Measurements from ENCODE around the gene BCAS1. TPM values are rescaled to one million over a fixed set of nuclear protein-coding genes. Genes with fewer than 3 reads are reported as not detected.

The BCAS1 gene
- polyA plus RNA-seq, 3 donors = 2.6 to 4.6 (median 3.2) TPM

DNA sequence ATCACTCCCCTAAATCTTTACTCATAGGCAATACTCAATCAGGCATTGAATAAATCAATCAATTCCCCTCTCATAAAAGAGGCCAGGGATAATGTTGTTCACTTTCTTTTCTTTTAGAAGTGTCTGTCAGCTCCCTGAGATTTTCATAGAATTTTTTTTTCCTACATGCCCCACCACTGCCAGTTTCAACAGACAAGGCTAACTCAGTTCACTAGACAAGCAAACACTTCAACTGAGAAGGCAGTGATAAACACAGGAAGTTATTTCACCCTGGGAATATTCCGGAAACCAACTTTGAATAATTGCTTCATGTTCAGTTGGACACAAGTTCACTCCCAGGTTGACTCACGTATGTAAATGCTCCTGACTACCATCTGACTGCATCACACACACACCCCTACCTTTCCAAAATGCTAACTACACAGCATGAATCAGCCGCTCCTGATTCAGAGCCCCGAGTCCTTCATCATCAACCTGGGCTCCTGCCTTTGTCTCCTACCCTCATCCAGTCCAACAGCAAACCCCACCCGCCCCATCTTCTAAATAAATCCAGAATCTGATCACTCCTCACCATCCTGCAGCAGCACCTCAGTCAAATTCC lies 143.9 kb downstream of the BCAS1 start:
- DNase-seq = no peak

DNA sequence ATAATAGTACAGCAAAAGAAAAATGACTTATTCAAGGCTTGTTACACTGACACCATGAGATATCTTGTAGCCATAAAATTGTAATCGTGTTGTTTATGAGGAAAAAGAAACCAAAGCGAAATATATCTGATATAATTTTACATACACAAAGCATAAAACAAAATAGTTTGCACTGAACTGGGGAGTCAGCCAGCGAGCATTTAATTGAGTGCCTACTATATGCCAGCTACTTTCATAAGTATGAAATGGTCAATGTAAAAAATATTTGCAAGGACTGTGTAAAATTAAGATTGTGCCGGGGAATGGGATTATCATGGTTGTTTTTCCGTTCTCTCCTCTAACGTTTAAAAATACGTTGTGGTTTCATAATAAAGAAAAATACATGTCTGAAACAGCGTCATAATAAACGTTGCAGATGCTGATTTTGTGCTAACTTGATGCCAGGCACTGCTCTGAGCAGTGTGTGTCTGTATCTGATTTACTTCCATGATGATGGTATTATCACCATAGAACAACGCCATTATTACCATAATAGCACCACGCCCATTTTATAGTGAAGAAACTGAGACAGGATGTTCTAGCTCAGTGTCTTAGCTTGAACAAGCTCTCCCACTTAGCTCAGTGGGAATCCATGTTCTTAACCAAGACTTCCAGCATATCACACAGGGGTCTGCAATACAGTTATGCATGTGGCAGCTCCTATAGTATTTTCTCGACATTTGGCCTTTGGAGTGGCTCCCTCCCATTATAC lies 144.6 kb downstream of the BCAS1 start:
- no peak for DNase-seq

DNA sequence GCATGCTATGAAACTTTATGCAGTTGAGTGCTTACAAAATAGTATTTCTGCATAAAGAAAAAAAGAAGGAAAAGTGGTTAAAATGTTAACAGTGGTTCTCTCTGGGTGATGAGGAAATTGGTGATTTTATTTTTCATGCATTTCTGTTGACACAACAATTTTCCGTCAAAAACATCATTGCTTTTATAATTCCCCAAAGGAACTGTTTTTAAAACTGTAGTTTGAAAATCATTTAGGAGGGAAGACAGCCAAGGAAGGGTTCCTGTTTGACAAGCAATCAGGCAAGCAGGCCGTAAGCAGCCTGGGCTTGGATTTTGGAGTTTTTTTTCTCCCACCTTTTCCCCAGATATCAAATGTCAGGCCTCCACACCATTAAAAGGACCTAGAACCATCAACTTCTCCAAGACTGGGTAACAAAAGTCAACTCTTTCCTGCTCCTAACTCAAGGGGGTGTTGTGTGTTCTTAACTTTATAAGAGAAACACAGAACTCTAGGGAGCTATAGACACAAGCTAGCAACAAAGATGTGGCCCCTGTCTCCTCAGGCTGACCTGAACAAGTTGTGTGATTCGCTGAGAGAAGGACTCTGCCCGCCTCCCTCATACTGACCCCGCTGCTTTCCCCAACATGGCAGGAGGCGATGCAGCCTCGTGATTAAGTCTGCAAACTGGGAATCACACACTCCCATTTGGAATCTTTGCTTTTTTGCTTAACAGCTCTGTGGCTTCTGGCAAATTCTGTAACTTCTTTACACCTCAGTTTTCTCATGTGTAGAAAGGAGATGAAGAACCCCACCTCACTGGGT lies 146.6 kb downstream of the BCAS1 start:
- no peak for DNase-seq

DNA sequence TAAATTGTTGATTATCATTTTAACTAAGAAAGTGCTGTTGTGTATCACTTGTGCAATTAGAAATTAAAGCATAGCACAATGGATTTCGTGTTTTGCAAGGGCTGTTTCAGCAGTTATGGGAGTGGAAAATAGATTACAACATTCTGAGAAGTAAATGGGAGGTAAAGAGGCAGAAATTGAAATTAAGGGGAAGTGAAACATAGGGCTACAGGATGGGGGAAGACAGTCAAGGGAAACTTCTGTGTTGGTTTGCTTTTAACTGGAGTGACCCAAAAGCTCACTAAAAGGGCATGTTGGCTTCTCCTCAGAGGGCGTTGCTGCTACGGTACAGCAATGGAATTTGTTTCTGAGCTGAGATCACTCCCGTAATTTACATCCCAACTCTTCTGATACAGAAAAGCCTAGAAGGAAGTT lies 147.5 kb downstream of the BCAS1 start:
- no peak for DNase-seq

DNA sequence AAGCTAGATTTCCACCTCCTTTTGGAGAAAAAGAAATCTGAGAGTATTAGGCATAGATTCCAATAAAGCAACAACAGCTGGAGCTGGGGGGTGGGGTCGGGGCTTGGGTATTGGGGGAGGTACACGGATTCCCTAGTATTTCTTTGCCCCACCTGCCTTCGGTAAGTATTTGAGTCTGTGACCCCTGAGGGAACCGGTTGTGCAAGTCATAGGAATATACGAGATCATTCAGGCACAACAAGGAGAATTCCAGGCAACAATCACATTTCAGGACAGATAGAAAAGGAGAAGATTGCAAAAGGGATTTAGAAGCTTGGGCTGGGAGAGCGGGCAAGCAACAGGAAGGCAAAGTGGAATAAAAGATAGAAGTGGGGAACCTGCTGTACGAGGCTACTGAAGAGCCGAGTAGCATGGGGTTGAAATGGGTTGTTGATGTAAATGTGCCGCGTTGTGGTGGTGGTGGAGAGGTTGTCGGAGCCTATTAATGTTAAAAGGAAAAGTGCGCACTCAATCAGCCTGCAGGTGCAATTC lies 148.9 kb downstream of the BCAS1 start:
- DNase-seq = no peak

DNA sequence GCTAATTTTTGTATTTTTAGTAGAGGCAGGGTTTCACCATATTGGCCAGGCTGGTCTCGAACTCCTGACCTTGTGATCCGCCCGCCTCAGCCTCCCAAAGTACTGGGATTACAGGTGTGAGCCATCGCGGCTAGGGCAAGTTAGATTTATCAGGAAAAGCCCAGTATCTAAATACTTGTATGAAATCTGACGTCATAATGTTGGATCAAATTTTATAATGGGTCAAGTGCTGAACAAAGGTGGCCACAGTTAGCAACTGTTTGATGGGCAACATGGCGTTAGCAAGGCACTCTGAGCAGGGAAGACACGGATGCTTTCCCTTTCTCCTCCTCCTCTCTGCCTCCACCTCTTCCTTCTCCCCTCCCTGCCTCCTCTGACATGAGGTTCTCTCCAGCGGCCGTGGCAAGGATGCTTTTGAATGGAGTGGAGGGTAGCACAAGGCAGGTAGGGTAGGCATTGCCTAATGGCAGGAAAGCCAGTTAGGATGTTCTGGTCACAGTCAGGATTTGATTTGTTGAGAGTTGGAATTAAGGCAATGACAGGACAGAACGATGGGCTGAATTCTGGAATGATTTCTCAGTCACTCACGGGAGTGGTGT lies 149.6 kb downstream of the BCAS1 start:
- no peak for DNase-seq

DNA sequence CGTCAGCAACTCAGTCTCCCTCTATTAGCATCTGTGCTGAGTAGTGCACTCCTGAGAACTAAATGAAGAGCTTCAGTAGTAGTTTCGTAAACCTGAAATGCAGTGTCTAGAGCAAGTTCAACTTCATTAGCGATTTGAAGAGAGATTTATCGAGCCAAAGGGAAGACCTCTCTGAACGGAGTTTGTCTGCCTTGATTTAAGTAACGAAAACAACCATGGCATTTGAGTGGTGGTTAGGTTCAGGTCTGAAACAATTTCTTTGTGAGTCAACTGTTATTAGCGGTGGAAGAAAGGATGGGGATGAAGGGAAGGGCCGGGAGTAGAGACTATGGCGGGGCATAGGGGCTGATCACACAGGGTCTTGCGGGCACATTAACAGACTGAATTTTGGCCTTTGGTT lies 150.5 kb downstream of the BCAS1 start:
- DNase-seq = no peak

DNA sequence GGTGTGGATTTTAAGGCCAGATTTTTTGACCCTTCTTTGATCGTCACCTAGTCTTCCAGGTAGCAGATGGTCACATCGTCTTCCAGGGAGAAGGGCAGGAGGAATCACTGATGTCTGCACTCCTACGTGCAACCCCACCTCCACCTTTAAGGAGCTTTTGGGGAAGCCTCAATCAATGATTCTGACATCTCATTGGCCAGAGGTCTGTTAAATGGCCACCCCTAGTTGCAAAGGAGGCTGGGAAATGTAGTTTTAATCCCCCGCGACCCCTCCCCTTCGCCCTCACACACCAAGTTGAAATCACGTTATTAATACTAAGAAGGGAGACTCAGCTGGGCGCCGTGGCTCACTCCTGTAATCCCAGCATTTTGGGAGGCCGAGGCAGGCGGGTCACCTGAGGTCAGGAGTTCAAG lies 151.4 kb downstream of the BCAS1 start:
- DNase-seq = no peak

DNA sequence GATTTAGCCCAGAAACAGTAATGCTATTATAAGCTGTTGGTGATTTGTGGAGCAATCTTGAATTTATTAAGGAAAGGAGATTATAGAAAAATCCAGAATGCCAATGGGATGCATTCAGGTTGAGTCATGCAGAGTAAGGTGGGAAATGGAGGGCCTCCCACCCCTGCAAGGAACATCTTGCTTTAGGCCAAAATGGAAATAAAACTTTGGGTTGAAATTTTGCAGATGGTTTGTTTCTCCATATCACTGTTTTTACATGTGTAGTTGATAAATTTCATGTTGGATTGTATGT lies 152.4 kb downstream of the BCAS1 start:
- DNase-seq = no peak

DNA sequence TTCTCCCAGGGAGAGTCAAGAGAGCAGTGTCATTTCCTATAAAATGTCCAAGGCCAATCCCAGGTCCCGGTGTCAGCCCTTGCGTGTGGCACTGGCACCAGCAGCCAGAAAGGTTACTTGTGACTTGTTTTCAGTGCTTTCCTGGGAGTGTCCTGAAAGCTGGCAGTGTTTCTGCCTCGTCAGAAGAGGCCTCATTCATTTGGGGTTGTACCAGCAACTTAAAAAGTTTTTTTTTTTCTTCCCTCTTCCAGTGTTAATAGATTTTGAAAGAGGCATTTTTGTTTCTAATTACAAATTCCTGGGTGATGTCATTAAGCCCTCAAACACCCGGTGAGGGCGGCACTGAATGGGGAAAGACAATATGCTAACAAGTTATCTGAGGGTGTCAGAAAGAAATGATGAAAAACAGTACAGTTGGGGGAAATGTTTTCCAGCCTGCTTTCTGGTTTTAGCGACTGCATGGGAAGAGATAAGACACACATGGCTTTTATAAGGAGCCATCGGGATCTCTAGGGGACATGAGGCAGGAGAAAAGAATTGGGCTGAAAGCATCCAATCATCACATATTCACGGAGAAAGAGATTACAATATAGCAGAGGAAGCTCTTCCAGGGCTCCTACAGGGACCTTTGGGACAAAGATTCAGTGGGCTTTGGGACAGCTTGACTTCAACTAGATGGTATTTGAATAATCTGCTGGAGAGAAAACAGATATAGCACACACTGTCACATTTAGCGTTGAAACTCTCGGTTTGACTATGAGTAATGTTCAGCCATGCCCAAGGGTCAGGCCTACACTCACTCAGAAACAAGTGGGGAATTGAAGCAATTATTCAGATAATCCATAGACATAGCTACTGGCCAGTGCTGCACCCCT lies 153.0 kb downstream of the BCAS1 start:
- DNase-seq = no peak

DNA sequence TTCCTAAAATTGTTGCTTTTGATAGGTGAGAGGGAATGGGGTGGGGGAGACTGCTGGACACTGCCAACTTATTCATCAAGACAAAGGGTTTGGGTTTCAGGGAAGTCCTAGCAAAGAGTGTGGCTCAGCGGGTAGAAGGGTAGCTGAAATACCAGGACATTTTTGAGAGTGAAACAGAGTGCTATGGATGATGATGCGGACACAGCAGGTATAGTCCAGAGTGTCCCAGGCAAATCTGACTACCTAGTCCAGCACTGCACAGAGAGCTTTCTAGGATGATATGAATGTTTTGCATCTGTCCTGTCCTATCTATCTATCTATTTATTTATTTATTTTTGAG lies 154.3 kb downstream of the BCAS1 start:
- DNase-seq = no peak

DNA sequence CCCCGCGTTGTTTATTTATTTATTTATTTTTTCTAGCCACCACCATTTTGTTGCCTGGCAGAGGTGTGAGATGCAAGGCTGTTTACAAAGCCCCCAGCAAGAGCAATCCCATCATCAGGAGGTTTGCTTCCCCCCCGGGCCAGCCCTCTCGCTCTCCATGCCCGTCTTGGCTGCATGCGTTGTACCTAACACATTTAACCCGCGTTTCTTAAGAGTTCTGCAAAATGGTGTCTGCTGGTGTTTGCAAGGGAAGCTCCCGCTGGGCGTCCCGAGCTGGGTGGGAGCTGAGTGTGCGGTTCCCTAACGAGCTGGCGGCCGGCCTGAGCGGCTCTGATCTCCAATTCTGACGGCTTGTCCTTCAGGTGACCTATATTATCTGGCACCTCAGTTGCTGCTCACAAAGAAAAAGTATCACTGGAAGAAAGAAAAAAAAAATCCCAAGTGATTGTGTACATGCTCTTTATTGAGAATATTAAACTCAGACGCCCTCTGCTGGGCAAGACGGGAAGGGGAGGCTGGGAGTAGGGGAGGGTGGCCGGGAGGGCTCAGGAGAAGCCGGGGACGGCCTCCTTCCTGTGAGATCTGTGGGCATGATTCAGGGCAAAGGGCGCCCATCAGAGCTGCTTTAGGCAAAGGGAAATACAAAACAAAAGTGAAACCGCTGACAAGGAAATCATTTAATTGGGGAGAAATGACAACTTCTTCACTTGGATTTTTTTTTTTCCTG lies 154.8 kb downstream of the BCAS1 start:
- DNase-seq = peak; percentile 94

DNA sequence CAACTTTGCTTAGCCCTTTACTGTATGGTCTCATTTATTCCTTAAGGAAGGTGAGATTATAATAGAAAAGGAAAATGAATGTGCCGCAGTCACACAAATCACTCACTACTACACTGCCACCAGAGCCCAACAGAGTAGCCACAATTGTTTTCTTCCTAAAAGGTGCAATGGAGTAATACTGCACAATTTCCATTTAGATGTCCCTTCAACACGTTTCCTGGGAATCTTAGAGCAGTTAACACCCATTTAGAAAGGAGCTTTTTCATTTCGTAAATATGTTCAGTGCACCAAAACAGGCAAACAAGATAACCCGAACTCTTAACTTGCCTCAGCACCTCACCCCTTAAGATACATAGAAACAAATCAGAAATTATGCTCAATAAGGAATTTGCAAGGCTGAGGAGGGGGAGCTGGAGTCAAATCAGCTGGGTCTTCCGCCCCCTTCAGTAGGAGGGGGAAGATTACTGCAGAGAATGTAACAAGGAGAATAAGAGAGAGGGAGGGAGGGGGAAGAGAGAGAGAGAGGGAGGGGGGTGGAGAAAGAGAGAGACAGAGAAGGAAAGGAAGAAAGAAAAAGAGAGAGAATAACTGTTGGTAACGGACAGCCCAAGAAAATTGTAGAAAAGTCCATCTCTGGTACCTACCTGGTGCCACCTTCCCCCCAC lies 155.5 kb downstream of the BCAS1 start:
- no peak for DNase-seq

DNA sequence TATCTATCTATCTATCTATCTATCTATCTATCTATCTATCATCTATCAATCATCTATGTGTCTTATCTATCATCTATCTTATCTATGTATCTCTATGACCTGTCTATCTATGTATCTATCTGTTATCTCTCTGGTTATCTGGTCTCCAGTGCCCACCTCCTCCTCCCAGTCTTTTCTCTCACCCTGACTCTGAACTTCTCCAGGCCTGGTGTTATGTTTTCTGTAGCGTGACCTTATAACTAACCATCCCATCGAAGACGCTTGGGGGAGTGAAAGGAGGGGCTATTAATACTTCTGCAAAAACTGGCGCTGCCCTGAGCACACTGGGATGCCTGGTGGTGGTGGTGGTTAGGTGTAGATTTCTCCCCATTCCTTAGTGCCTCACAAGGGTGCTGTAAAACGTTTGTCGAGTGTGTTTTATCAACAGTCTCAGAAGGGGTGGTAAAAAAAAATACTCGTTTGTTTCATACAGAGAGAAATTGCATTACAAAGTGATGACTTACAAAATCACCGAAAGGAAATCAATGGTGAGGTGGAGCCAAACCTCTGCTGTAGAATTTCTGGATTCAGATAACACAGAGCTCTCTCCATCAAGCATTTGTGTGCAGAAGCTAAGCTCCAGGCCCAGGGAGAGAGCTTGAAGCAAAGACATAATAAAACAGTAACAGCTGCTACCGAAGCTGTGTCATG lies 156.2 kb downstream of the BCAS1 start:
- no peak for DNase-seq

DNA sequence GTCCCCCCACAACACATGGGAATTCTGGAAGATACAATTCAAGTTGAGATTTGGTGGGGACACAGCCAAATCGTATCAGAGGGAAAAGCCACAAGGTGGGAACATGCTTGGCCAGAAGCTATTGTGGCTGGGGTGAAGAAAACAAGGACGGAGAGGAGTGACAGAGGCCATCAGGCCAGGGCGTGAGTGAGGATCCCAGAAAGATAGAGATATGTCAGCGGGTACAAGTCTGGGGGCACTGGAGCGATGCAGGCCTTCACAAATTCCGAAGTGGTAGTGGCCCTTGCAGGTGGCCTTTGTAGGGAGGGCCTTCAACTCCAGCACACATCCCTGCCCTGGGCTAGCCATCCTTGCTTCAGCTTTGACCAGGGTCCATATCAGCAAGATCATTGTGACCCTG lies 159.1 kb downstream of the BCAS1 start:
- DNase-seq = no peak

DNA sequence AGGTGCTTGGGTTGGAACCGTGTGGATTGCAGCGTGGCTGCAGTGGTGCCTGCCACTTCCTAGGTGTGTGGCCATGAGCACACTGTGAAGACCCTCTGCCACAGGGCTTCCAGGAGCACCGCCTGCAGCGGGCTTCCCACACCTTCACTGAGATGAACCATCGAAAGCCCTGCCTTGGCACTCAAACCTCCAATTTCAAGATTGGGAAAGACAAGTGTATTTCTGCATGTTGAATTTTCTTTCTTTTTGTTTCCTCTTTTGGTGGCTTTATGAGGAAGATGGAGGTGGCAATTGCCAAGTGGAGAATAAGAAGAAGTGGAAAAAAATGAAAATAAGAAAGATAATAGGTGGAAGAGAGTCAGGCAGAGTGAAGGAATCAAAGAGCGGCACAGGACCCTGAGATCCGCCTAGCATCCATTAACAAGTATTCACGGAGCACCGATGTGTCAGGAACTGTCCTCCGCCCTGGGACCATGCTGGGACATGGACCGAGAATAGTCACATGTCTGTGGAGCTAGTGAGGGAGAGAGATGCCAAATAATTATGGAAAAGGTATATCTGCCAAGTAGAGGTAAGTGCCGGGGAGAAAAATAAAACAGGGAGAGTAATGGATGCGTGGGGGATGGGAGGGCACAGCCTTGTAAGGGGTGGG lies 159.9 kb downstream of the BCAS1 start:
- DNase-seq = no peak

DNA sequence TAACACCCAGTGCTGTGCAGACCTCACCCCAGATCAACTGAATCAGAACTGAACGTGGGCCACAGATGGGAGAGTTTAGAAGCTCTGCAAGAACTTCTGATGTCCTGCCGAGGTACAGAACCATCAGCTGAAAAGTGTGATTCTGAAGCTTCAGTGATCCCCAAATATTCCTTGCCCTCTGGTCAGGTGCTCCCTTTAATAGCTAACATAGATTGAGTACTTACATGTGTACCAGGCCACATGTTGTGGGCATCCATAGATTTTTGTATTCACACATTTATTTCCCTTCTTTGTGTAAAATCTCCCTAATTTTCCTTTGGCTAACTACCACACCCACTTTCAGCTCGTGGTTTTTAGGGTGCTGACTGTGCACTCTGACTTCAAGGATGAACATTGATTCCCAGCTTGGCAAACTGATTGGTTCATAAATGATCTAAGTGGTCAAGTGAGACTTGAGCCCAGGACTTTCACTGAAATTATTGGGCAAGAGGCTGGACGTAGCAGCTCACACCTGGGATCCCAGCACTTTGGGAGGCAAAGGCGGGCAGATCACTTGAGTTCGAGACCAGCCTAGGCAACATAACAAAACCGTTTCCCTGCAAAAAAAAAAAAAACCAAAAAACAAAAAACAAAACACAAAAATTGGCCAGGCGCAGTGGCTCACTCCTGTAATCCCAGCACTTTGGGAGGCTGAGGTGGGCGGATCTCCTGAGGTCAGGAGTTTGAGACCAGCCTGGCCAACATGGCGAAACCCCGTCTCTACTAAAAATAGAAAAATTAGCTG lies 162.2 kb downstream of the BCAS1 start:
- no peak for DNase-seq

DNA sequence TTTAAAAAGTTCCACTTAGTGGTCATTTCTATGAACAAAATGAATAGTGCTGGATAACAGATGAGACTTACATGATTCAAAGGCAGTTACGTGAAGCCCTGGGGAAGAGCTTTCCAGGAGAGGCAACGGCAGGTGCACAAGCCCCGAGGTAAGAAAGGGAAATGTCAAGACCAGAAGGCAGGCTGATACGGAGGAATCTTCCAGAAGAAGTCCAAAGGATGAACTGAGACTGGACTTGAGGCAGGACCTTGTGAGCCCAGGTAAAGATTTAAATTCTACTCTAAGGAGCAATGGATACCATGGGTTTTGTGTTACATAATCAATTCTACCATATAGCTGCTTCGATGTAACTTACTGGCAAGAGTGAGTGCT lies 164.6 kb downstream of the BCAS1 start:
- no peak for DNase-seq

Measured in renal pelvis (tissue), 4 donors.